Stimulated activated naive CD4-positive, alpha-beta T cell (primary cell): ENCODE measurements around the gene ZNF718.
"Not testable (repeated sequence)": the region's sequence is repeated elsewhere in the genome, so short reads cannot be mapped to it uniquely, and the experiment has no call there.

ENCODE experiments used
- DNase-seq, 6 experiments: peaks; one replicate each; lab custom pipeline; 2025; lab: John Stamatoyannopoulos, UW

ZNF718 gene

GRCh38 chr4:124275-125081, at the start of gene ZNF718:
TSS of gene ZNF718 (plus strand) at chr4:124501. CDS start at chr4:124671, 170 bp downstream.
- DNase-seq = peak; percentile 83 to 92 (median 90)

- DNase-seq = no peak
These were observed 38.4 kb upstream of the ZNF718 start for GRCh38 chr4:85951-86350.

- DNase-seq = not testable (repeated sequence)
These were observed 37.6 kb upstream of the ZNF718 start for GRCh38 chr4:86559-87324.

- DNase-seq = no peak
These were observed 25.9 kb upstream of the ZNF718 start for GRCh38 chr4:98386-98785.

- no peak for DNase-seq
These were observed 24.4 kb upstream of the ZNF718 start for GRCh38 chr4:99863-100262.

GRCh38 chr4:107083-107443, 17.2 kb upstream of the ZNF718 start:
- no peak for DNase-seq

GRCh38 chr4:107444-108429, 16.6 kb upstream of the ZNF718 start:
- DNase-seq = no peak

GRCh38 chr4:112771-113170, 11.5 kb upstream of the ZNF718 start:
- no peak for DNase-seq

- DNase-seq = no peak
These were observed 10.6 kb upstream of the ZNF718 start for GRCh38 chr4:113732-114131.

- no peak for DNase-seq
These were observed 10.2 kb upstream of the ZNF718 start for GRCh38 chr4:114149-114548.

- DNase-seq = no peak
These were observed 7.8 kb upstream of the ZNF718 start for GRCh38 chr4:116499-116898.

- DNase-seq = no peak
These were observed 3.7 kb upstream of the ZNF718 start for GRCh38 chr4:120616-121015.

GRCh38 chr4:121408-122084, 2.8 kb upstream of the ZNF718 start:
- DNase-seq = peak in 1 of 6 experiments; percentile 29

GRCh38 chr4:123922-124274, 403 bp upstream of the ZNF718 start:
- DNase-seq = not testable (repeated sequence)

- peak in 3 of 6 experiments; percentile 21 to 40 (median 26) for DNase-seq
These were observed 930 bp downstream of the ZNF718 start for GRCh38 chr4:125091-125771.

GRCh38 chr4:125833-126232, 1.5 kb downstream of the ZNF718 start:
- no peak for DNase-seq

GRCh38 chr4:132483-132882, 8.2 kb downstream of the ZNF718 start:
- no peak for DNase-seq

GRCh38 chr4:138935-139334, 14.6 kb downstream of the ZNF718 start:
- no peak for DNase-seq

GRCh38 chr4:139691-140090, 15.4 kb downstream of the ZNF718 start:
- DNase-seq = no peak

- no peak for DNase-seq
These were observed 22.3 kb downstream of the ZNF718 start for GRCh38 chr4:146621-147020.

- no peak for DNase-seq
These were observed 22.9 kb downstream of the ZNF718 start for GRCh38 chr4:147233-147632.
